HG03469 (cell line): Measurements from ENCODE around the gene EXOC1.

Experiments
- ATAC-seq: cut with Tn5 transposase; IDR thresholded peaks from one replicate; pipeline ENCODE4 v1.9.1; 2021; ENCODE audit warnings: mild to moderate bottlenecking, moderate library complexity, moderate number of reproducible peaks; ENCODE audit not compliant: unreplicated experiment

The EXOC1 gene

DNA sequence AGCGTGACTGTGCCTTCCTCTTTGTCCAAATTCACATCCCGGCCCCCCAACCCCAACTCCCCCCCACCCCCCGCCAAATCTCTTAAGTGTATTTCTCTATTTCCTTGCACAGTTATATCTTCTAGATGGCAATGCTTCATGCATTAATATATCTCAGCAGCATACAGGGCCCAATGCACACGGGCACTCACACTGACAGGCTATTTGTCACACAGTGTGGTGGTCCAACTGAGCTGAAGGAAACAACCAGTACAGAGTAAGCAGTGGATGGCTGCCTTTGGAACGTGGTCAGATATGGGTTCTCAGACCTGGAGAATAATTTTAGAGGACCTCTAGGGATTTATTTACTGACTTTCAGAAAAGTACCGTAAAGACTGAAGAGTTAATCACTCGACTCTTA, 681 bp downstream of the EXOC1 start:
- ATAC-seq, result no peak

DNA sequence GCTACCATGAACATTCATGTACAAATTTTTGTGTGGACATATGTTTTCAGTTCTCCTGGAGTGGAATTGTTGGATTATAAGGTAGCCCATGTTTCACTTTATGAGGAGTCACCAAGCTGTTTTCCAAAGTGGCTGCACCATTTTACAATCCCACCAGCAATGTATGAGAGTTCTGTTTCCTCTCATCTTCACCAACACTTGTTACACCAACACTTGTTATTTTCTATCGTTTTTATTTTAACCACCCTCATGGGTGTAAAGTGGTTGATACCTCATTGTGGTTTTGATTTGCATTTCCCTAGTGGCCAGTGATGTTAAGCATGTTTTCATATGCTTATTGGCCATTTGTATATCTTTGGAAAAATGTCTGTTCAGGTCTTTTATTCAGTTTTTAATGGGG, 4.1 kb downstream of the EXOC1 start:
- no peak for ATAC-seq

DNA sequence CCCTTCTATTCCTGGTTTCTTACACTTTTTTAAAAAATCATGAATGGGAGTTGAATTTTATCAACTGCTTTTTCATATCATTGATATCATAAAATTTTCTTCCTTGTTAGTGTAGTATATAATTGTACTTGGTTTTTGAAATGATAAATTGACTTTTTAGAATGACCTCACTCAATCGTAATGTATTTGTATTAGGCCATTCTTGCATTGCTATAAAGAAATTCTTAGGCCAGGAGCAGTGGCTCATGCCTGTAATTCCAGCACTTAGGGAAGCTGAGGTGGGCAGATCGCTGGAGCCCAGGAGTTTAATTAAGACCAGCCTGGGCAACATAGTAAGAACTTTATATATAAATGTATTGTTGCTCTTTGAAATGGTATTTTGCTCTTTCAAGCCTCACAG, 6.3 kb downstream of the EXOC1 start:
- no peak for ATAC-seq

DNA sequence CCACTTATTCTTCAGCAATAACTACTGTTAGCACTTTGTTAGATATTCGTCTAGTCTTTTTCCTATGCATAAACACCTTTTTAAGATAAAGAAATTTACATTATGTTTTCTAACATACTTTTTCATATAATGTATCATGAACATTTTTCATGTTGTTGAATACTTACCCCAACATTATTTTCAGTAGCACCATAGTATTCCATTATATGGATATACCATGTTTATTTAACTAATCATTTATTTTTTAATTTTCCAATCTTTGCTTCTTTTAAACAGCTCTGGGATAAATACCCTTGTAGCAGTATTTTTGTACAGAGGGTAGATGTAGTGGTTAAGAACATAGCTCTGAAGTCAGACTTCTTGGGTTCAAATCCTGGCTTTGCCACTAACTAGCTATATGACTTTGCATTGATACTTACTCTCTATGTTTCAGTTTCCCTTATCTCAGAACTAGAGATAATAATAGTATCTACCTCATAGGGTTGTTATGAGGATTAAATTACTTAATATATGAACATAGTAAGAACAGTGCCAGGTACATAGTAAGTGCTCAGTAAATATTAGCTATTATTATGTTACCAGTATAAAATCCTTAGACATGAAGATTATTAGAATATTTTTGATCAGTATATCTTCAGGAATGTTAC, 11.3 kb downstream of the EXOC1 start:
- ATAC-seq, result no peak

DNA sequence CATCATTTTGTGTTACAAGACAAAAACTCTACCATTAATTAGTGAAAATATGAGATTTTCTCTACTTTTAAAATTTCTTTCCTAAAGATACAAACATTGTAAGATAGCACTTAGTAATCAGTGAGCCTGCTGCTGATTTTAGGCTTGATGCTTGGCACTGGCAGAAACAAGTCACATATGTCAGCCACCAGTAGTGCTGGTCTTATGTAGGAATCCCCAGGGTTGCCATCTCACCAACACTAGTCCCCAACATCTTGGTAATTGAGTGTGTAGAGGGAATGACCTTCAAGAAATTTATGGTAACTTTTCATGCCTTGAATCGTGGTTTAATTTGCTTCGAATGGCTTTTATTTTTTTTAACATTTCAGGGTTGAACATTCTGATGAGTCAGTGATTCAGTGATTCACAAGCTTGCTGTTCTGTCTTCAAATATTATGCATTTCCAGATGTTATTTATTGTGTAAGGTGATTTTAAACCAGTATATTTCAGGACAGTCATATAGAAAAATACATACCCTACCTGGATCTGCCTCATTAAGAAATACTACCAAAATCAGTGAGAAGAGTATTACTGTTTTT, 11.9 kb downstream of the EXOC1 start:
- no peak for ATAC-seq

DNA sequence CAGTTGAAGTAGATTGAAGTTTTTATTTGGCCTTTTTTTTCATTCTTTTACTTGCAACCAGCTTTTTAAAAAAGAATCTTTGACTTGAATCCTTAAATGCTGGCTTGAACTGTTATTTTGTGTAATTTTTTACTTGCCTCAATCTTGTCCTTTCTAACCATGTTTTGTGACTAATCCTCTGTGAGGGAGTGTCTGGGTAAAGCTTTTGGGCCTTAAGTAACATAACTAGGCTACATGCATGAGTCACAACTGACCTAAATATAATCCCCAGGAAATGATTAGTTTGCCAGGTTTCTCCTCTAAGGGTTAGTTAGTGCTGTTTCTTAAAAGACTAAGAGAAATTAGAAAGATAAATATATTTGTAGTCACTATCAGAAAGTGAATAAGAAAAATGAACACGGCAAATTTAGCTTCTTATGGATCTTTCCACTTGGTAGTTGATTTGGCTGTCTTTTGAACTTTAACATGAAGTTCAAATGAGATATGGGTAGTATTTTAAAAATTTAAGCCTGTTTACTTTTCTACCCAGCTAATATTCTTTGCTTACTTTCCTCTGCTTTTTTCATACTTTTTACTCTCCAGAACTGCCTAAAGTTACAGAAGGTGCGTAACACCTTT, 13.0 kb downstream of the EXOC1 start:
- peak; percentile 82 for ATAC-seq

DNA sequence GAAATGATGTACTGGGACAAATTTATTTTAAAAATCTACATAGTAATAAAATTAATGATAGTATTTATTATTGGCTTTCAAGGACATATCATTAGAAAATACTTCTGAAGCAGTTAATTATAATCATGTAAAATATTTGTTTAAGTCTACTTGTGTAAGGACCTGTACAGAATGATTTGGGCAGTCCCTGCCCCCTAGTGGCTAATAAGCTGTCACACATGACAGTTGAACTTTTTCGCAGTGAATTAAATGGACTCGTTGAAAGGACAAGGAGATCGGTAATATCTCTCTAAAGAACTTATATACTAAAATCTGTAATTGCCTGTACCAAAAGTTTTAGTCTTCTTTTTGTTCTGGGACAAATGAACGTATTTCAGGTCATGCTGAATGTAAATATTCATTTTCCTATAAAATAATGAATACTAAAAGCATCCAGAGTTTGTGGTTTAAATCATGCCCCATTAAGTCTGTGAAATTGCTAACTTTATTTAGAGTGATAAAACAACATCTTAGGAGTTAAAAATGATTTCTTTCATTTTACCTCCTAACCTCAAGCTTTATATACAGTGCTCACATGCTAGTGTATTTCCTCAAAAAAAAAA, 13.6 kb downstream of the EXOC1 start:
- ATAC-seq, result no peak

DNA sequence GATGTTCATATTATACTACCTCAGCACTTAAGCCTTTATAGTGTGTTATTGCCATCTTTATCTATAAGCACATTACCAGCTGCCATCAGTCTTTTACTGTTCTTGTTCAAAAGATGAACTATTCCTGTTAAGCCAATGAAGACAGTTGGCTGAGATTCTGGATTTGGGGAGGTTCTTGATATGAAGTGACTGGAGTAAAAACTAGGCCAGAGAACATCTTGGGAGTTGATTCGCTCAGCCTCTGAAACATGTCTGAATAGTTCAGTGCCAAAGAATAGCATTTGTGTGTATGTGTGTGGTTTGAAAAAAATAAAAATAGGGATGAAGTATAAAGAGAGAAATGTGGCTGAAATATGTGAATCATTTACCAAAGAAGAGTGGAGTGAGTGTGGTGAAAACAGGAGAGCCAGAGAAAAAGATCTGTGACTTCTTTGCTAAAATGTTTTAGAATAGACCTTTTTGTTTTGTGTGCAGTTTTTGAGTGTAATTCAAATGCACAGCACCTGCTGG, 15.2 kb downstream of the EXOC1 start:
- ATAC-seq, result no peak

DNA sequence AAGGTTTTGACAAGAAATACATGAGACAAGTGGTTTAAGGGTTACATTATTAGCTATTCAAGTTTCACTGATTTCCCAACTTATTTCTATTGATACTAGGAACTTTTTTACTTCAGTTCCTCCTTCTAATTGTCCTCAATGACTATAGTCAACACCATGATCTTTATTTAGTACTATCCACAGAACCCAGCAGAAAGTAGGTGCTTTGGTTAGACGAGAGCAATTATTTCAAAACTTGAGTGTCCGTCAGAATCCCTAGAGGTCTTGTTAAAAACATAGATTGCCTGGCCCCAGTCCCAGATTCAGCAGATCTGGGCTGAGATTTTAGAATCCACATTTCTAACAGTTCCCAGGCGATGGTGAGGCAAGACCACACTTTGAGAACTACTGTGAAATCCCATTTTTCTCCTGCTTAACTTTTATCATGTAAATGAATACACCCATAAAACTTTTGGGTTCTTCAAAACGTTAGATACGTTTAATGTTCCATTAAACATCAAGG, 17.9 kb downstream of the EXOC1 start:
- no peak for ATAC-seq

DNA sequence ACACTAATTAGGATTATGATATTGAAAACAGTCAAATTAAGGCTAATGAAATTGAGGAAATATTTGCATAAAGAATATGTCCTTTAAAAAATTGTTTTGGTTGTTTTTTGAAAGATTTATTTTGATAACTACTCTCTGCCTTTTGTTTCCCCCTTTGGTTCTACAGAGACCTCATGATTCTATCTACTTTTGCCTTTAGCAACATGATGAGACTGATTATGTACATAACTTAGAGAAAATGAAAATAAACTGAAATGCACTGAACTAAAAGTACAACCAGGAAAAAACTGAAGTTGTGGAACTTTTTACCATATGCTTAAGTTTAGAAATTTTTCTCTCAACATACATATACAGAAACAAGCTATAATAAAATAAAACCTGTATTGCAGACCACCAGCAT, 21.4 kb downstream of the EXOC1 start:
- ATAC-seq, result no peak

DNA sequence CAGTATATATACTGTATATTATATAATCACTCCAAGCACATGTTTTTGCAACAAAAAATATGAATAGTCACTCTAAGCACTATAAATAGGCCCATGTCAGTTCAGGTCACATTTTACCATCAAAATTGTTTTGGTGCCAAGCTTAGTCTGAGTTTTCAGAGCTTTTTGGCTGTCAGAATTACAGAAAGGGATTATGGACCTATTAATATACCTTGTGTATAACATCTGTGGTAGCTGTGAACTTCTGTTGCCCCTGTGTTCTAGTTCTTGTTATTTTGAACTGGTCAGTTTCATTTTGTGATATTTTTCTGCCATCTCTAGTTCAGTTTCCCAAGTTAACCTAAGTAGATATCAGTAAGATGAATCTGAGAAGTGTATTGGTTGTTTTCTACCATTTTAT, 22.9 kb downstream of the EXOC1 start:
- ATAC-seq, result no peak

DNA sequence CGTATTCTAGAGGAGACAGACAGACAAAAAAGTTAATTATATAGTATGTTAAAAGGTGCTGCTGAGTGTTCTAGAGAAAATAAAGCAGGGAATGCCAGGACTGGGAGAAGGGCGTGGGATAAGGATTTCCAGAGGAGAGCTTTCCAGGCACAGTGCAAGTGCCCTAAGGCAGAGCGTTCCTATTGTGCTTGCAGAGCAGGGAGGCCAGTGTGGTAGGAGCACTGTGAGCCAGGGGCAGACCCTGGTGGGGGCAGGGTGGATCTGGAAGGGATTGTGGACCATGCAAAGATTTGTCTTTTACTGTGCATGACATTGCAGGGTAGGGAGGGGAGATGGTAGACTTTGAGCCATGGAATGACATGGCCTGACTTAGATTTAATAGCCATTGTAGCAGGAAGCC, 25.8 kb downstream of the EXOC1 start:
- no peak for ATAC-seq

DNA sequence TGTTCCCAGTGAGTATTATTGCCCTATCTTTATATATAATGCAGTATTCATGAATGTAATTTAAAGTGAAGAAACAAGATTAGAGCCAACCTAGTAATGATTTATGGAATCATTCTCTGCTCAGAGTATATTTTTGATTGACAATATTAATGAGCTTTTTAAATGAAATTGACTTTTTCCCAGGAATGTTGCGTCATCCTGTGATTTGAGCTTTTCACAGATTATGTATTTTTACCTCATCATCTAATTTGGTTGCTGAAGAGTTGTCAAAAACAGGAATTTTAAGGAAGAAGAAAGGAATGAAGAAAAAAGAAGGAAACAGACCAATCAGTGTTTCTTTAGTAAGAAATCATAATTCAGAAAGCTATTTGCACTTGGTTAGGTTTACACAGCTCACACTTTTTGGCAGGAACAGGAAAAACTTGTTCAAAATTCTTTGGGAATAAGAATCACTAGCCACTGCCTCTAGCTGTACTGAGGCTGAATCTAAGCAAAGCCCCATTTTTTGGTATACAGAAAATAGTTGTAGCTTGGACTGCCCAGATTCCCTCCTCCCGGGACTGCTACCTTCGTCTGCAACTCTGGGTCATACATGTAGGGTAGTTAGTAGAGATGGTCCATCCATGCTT, 27.3 kb downstream of the EXOC1 start:
- ATAC-seq, result no peak

DNA sequence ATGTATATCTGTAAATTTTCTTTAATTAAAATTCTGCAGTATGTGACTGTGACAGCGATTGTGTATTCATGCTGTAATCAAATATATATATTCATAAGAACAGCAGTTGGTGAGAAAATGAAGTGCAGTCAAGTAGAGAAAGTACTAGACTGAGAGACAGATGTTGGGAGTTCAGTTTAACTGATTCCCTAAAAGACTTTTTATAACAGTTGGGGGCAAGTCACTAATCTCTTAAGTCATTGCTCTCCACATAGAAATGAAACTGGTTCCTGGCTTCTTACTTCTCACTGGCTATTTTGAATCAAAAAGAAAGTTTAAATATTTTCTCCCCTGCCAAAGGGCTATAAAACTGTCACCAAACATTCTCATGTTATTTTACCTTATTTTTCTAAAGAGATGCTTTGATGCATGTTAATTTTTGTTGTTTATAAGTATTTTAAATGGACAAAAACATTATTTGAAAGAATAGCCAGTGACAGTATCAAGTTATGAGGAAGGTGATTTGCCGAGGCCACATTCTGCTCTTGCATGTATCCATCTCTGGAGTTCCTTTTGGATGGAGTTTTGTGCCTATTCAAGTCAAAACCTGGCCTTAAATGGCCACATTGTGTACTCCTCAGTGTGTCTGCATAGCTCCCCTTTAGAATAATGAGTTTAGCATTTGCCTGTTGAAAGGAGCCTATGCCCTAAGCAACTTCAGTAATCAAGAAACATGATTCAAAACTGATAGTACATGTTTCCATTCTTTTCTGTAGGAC, 30.8 kb downstream of the EXOC1 start:
- no peak for ATAC-seq

DNA sequence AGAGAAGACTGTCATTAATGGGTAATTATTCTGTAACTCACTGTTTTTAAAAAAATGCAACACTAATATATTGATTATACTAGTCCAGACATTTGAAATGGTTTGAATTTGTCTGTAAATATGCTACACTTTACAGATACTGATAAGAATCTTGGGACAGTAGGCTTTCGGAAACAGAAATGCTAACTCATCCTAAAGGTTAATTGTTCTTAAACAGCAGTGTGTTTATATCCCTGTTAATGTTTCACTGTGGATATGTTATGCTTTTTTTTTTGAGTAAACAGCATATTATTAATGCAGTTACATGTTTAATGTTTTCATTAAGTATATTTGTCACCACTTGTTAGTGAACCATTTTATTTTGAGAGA, 31.4 kb downstream of the EXOC1 start:
- ATAC-seq, result no peak

DNA sequence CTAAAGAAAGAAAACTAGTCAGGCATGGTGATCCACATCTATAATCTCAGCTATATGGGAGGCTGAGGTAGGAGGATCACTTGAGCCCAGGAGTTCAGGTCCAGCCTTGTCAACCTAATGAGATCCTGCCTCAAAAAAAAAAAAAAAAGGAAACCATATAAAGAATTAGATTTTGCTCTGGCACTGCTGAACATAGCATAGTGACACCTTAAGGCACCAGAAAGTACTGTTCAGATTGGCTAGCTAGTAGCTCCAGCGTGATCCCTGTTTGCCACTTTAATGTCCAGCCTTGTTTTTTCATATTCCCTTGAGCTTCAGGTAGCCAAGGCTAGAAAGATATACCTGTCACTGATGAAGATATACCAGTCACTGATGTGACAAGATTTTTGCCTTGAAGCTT, 34.1 kb downstream of the EXOC1 start:
- ATAC-seq, result no peak

DNA sequence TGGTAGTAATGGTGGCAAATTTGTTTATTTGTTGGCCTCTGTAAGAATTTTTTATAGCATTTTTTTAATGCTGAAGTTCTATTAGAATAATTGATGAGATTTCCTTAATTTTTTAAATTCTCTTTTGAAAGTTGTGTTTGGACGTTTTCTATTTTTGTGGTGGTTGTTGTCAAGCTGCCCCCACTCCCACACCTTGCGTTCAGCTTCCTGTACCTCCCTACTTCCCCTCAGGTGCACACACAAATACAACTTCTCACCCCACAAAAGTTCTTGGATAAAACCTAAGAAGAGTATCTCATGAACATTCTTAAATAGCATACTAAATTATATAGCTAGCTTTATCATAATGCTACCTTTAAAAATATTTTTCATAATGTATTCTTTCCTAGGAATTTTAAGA, 38.7 kb downstream of the EXOC1 start:
- ATAC-seq, result no peak

DNA sequence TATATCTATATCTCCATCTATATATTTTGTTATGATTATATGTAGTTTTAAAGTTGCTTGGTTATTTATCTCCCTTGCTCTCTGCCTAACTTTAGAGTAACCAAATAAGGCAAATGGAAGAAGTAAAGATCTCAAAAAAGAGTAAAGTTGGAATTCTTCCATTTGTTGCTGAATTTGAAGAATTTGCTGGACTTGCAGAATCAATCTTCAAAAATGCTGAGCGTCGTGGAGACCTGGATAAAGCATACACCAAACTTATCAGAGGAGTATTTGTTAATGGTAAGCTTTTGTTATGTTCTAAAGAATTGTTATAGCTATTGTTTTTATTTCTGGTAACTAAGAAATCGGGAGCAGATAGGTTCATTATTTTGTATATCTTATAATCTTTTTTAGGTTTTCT, 43.2 kb downstream of the EXOC1 start:
- ATAC-seq, result no peak

DNA sequence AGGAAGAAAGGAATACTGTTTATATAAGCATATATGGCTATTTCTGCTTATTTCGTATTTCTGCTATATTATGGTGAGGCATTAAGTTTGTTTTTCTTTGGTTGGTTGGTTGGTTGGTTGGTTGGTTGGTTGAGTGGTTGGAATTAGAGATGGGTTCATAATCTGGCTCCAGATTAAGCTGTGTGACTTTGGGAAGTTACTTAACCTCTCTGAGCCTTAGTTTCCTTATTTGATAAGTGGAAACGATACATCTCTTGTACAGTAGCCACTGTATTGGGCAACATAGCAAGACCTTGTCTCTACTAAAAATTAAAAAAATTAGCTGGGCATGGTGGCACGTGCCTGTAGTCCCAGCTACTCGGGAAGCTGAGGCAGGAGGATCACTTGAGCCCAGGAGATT, 49.2 kb downstream of the EXOC1 start:
- ATAC-seq, result no peak

DNA sequence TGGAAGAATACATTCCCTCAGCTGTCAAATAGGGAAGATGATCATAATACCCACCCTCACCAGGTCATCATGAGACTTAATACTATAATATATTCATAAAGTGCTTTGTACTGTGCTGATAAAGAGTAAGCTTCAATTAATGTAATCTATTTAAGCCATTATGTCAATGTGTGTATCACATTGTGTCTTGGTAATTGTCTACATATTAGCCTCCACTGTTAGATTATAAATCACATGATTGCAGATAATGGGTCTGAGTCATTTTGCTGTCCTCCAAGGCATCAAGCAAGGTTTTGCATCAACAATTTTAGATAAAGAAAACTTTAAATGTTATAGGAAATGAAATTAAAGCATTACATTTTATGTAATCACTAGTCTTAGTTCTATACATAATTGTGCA, 50.1 kb downstream of the EXOC1 start:
- no peak for ATAC-seq

DNA sequence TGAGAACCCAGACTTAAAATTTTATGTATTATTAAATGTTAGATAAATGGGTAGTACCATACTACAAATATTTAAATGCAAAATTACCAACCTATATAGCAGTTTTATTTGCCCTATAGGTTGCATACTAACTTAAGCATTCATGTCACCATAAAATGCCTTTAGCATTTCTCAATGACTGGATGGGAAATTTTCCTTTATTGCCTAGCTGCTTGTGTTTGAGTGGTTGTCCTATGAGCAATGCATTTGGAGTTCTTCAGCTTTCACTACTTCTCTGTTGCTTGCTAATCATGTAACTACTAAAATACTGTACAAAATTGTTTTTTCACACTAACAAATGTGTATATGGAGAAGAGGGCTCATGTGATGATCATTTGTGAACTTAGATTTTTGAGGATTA, 51.1 kb downstream of the EXOC1 start:
- no peak for ATAC-seq
